Lower leg skin (tissue), 4 donors: ENCODE measurements around the gene NCDN. TPM values are rescaled to one million over a fixed set of nuclear protein-coding genes. Genes with fewer than 3 reads are reported as not detected.

Experiments used
- DNase-seq, 2 donors: peaks; one replicate each; pipeline ENCODE4 v3.0.0-alpha.2; 2019; ENCODE audit warnings: low spot score in 2 of 2
- H3K4me3 ChIP-seq: fragments of 200-600 bp; sonication (generic); 2 replicates; pipeline ENCODE4 v1.5.1; 2017; ENCODE audit warnings: mild to moderate bottlenecking, low read depth; ENCODE audit not compliant: poor library complexity, severe bottlenecking
- POLR2A ChIP-seq, 2 donors: fragments of 450-650 bp; IDR thresholded peaks; one replicate each; pipeline ENCODE4 v1.6.1; 2016 to 2017; ENCODE audit warnings: antibody characterized with exemption in 2 of 2, mild to moderate bottlenecking in 1 of 2, moderate library complexity in 1 of 2
- WGBS, 2 donors: methylation state at CpG; one replicate each; pipeline ENCODE4 v1.1.5; 2018; 5-methylcytosine and 5-hydroxymethylcytosine counted together
- intact Hi-C: fragments of 100-400 bp; cut with DNase I; formaldehyde crosslinking; loops from one replicate; pipeline ENCODE4 v1.15.0; 2023; ENCODE audit warnings: low total_unique reads
- total RNA-seq, 4 donors: library from RNA; depleted of rRNA; stranded (reverse); fragments of >200 nt; gene quantifications; one replicate each; pipeline ENCODE4 v1.1.0, GENCODE V29; 2016
- TF ChIP-seq, protein P1 (sequence below), 3 donors: fragments of 450-650 bp; IDR thresholded peaks; one replicate each; pipeline ENCODE4 v1.5.1; 2016; ENCODE audit warnings: antibody characterized with exemption in 3 of 3, mild to moderate bottlenecking in 3 of 3, moderate library complexity in 2 of 3

Gene NCDN
- total RNA-seq, 4 donors from 2014 or later = 13.7 to 18.4 (median 16.1) TPM

DNA sequence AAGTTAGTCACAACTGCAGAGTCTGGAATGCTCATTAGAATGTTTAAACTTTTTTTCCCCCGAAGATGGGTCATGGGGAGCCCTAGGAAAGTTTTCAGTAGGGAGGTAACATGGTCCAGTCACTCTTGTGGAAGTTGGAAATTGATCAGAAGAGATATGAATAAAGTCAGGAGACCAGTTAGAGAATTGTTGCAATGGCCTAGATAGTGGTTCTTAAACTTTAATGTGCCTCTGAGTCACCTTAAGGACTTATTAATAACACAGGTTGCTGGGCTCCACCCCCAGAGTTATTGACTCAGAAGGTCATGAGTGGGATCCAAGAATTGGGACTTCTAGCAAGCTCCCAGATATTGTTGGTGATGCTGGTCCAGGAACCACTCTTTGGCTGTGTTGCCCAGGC, 12.3 kb downstream of the NCDN start:
- WGBS, 2 donors = 73 to 75% methylated on average over 1 of the region's 1 CpG

DNA sequence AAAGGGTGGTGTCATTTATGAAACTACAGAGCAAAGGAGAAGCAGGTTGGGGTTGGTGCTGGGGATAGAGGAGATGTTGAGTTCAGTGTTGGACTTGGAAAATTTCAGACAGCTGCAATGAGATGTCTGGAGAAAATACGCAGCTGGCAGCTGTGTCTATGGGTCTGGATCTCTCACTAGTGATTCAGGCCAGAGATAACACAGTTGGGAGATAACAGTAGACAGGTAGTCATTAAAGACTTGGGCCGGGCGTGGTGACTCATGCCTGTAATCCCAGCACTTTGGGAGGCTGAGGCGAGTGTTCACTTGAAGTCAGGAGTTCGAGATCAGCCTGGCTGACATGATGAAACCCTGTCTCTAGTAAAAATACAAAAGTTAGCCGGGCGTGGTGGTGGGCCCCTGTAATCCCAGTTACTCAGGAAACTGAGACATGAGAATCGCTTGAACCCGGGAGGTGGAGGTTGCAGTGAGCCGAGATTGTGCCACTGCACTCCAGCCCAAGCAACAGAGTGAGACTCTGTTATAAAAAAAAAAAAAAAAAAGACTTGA, 13.1 kb downstream of the NCDN start:
- intact Hi-C loops = loop anchor here (5.0 kb wide), 1 partner anchor 147 kb away; the partner anchor contains the start of gene C1orf216
- DNase-seq = no peak
- TF ChIP-seq, protein P1, sequence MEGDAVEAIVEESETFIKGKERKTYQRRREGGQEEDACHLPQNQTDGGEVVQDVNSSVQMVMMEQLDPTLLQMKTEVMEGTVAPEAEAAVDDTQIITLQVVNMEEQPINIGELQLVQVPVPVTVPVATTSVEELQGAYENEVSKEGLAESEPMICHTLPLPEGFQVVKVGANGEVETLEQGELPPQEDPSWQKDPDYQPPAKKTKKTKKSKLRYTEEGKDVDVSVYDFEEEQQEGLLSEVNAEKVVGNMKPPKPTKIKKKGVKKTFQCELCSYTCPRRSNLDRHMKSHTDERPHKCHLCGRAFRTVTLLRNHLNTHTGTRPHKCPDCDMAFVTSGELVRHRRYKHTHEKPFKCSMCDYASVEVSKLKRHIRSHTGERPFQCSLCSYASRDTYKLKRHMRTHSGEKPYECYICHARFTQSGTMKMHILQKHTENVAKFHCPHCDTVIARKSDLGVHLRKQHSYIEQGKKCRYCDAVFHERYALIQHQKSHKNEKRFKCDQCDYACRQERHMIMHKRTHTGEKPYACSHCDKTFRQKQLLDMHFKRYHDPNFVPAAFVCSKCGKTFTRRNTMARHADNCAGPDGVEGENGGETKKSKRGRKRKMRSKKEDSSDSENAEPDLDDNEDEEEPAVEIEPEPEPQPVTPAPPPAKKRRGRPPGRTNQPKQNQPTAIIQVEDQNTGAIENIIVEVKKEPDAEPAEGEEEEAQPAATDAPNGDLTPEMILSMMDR (IDR thresholded peaks at IDR 0.05) = no peak
- WGBS, 2 donors = 82 to 88% methylated on average over 10 of the region's 10 CpGs
- H3K4me3 ChIP-seq = no peak overlapping the region

More for the DNA sequence above, 12.3 kb downstream of the NCDN start:
- no peak overlapping the region for H3K4me3 ChIP-seq
- TF ChIP-seq, protein P1 (IDR thresholded peaks at IDR 0.05) = no peak
- no peak for TF ChIP-seq POLR2A (IDR thresholded peaks at IDR 0.05)
- intact Hi-C loops = loop anchor here (5.0 kb wide), 2 partner anchors 147 to 157 kb away; partner anchors contain the start of gene C1orf216
- DNase-seq = no peak

DNA sequence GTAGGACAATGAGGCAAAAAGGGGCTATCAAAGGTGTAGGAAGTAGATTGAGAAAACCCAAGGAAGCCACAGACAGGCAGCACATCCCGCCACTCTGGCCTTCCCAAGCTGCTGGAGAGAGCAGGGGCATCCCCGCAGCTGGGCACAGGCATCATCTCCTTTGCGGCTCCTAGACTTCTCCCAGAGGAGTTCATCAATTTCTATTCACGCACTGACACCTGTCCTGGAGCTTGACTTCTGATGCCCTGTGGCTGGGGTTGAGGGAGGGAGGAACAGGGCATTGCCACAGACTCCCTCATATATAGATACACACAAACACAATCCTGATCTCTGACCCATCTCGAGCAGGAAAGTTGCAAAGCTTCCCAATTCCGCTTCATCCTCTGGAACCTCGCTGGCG, 13.7 kb downstream of the NCDN start:
- DNase-seq = no peak
- WGBS, 2 donors = 92 to 93% methylated on average over 8 of the region's 8 CpGs
- TF ChIP-seq, protein P1 (IDR thresholded peaks at IDR 0.05) = no peak
- TF ChIP-seq POLR2A (IDR thresholded peaks at IDR 0.05) = no peak
- no peak overlapping the region for H3K4me3 ChIP-seq
- intact Hi-C loops = loop anchor here (5.0 kb wide), 1 partner anchor 146 kb away; the partner anchor contains the start of gene C1orf216

DNA sequence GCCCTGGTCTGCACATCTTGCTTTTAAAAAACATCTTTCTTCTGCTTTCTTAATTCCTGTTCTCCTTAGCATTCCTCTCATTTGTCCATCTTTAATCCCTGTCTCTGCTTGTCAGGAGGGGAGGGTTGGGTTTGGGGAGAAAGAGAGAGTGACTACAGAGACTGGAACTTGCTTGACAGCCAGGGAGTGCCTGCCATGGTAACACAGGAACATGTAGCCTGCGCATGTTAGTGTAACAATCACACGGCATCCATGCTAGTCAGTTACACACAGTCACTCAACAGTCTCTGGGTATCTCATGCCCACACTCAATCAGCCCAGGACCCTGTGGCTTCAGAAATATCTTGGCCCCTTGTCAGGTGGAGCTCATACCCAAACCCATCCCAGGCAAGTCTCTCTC, 14.7 kb downstream of the NCDN start:
- intact Hi-C loops = loop anchor here (5.0 kb wide), 1 partner anchor 145 kb away; the partner anchor contains the start of gene C1orf216
- TF ChIP-seq, protein P1 (IDR thresholded peaks at IDR 0.05) = no peak
- TF ChIP-seq POLR2A (IDR thresholded peaks at IDR 0.05) = no peak
- no peak overlapping the region for H3K4me3 ChIP-seq
- 46 to 61% methylated on average over 2 of the region's 2 CpGs for WGBS, 2 donors
- no peak for DNase-seq

DNA sequence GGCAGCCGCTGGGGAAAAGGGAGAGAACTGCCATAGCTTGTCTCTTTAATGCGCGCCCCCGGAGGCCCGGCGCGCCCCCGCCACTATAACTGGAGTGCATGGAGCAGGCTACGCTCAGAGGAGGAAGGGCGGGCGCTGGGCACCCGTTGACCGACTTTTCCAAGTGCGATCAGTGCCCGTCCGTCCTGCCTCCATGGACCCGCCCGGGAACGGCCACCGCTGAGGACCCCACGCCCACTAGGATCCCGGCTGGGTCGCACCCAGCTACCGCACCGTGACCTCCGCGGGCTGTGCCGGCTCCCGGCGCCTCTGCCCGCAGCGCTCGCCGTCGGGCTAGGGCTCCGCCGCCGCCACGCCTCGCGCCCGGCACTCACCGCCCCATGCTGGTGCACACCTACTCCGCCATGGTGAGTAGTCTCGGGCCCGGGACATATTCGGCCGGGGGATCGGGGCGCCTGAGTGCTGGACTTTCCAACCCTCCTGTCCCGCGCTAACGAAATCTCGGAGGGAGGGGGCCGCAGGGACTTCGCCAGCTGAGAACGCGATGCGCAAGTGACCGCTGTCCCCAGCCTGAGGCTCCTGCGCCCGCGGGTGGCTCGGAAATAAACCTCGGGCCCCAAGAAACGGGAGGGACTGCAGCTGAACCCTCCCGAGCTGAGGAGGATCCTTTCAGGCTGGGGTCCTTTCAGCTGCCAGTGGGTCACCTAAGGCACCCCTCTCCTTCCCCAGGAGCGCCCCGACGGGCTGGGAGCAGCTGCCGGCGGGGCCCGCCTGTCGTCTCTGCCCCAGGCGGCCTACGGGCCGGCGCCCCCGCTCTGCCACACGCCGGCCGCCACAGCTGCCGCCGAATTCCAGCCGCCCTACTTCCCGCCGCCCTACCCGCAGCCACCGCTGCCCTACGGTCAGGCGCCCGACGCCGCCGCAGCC, 15.9 kb downstream of the NCDN start, which contains the start of gene TFAP2E:
TFAP2E (plus strand) TSS at position 117 of the 927 bp plus-strand sequence; CDS start at position 381, 264 bp downstream.
- WGBS, 2 donors = 24 to 31% methylated on average over 57 to 62 of the region's 95 CpGs
- peak within 1 kb of the TSS; percentile 47 for H3K4me3 ChIP-seq
- TF ChIP-seq, protein P1 (IDR thresholded peaks at IDR 0.05) = no peak
- TF ChIP-seq POLR2A (IDR thresholded peaks at IDR 0.05) = no peak
- peak in 1 of 2 donors; percentile 89 for DNase-seq
- intact Hi-C loops = loop anchor here (5.0 kb wide), 1 partner anchor 144 kb away; the partner anchor contains the start of gene C1orf216
